Erythroblast (primary cell): ENCODE data around the gene TSPAN13.

Source experiments
- GATA1 ChIP-seq: IDR thresholded peaks from 2 replicates; pipeline ENCODE4 v1.6.1; 2011; ENCODE audit warnings: low read depth, mild to moderate bottlenecking, control low read depth, low read length, moderate library complexity
- POLR2A ChIP-seq: IDR thresholded peaks from 2 replicates; pipeline ENCODE4 v1.6.1; 2011; ENCODE audit warnings: mild to moderate bottlenecking, low read length

- TF ChIP-seq POLR2A (no peak), GATA1 (no peak)
These were observed 19.3 kb upstream of the TSPAN13 start for GRCh38 chr7:16734148-16734726.
